Type B pancreatic cell (in vitro differentiated cells): ENCODE results near the gene CSNK1D. TPM values are rescaled to one million over a fixed set of nuclear protein-coding genes. Genes with fewer than 3 reads are reported as not detected.

Experiments used
- DNase-seq: peaks from one replicate; pipeline ENCODE4 v3.0.0; 2021; ENCODE audit warnings: mixed read lengths; ENCODE audit not compliant: unreplicated experiment; ENCODE audit errors: extremely low spot score
- H3K27ac Mint-ChIP-seq: 2 replicates; pipeline ENCODE4 v1.8.0; 2021; ENCODE audit warnings: mild to moderate bottlenecking, mixed read lengths
- H3K27me3 Mint-ChIP-seq: 2 replicates; pipeline ENCODE4 v1.8.0; 2021; ENCODE audit warnings: mixed read lengths
- H3K36me3 Mint-ChIP-seq: 2 replicates; pipeline ENCODE4 v1.8.0; 2021; ENCODE audit warnings: mixed read lengths
- H3K4me1 Mint-ChIP-seq: one replicate; pipeline ENCODE4 v1.8.0; 2021; ENCODE audit warnings: mixed read lengths; ENCODE audit not compliant: unreplicated experiment
- H3K4me3 Mint-ChIP-seq: 2 replicates; pipeline ENCODE4 v1.8.0; 2021; ENCODE audit warnings: mild to moderate bottlenecking, mixed read lengths
- H3K9me3 Mint-ChIP-seq: 2 replicates; pipeline ENCODE4 v1.8.0; 2021; ENCODE audit warnings: mixed read lengths
- CTCF ChIP-seq: fragments of 200-600 bp; sonication (generic); conservative IDR thresholded peaks from 2 replicates; pipeline ENCODE4 v1.5.0; 2021; ENCODE audit warnings: antibody characterized with exemption, mild to moderate bottlenecking
- total RNA-seq: library from RNA; stranded (reverse); gene quantifications from 2 replicates; pipeline ENCODE4 v1.2.1, GENCODE V29; 2021; ENCODE audit warnings: low replicate concordance

CSNK1D gene
- total RNA-seq, 1 donor from 2014 or later, result 176 TPM

GRCh38 chr17:82218349-82219075, 55.0 kb downstream of the CSNK1D start:
- no peak overlapping the region for H3K27ac Mint-ChIP-seq
- no peaks in the 10 kb centered on the region for H3K9me3 Mint-ChIP-seq
- H3K27me3 Mint-ChIP-seq, result peaks cover 4% of the 10 kb centered on the region
- TF ChIP-seq CTCF, result no peak
- H3K36me3 Mint-ChIP-seq, result no peaks in the 10 kb centered on the region
- H3K4me3 Mint-ChIP-seq, result no peak overlapping the region
- no peaks in the 10 kb centered on the region for H3K4me1 Mint-ChIP-seq
- DNase-seq, result no peak

DNA sequence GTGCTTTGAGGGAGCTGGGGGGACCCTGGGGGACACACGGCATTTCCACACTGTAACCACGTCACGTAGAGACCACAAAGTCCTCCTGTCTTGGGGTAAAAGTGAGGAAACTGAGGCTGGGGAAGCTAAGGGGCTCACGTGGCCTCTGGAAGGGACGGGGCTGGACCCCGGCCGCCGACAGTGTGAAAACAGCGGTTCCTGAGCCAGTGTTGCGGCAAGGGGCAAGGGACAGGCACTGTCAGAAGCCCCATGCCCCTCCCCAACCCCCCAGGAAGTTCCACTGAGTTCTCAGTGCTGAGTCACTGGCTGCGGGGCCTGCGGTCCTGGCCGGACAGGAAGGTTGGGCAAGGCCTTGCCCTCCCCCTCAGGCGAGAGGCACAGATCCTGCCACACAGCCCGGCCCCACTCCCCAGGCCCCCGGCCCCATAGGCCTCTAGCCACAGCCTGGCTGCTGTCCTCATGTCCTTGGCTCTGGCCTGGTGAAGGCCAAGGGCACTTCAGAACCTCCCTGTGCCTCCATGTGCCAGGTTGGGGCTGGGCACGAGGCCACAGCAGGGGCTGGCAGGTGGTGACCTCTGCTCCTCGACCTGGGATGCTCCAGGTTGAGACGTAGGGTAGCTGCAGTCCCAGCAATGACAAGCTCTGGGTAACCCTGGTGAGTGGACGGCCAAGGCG, 55.8 kb downstream of the CSNK1D start:
- Mint-ChIP-seq H3K4me3 (no peak overlapping the region), H3K36me3 (no peaks in the 10 kb centered on the region), H3K9me3 (no peaks in the 10 kb centered on the region), H3K4me1 (no peaks in the 10 kb centered on the region), H3K27ac (no peak overlapping the region), H3K27me3 (peaks cover 4% of the 10 kb centered on the region)
- no peak for TF ChIP-seq CTCF
- DNase-seq, result no peak

DNA sequence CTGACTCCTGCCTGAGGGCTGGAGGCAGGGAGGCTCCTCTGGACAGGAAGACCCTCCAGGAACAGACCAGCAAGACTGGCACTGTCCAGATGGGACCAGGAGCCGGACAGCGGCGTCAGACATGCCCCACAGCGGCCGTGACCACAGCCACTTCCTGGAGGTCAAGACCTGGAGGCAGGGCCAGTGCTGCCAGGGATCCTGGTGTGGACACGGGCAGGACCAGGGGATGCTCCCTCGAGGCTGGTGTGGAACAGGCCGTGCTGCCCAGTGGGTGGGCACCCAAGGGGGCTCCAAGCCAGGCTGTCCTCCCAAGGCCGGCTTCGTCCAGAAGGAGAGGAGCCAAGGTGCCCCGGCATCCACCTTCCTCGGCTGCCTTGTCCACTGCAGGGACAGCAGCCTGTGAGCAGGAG, 56.4 kb downstream of the CSNK1D start:
- no peak for DNase-seq
- Mint-ChIP-seq H3K9me3 (no peaks in the 10 kb centered on the region), H3K4me1 (no peaks in the 10 kb centered on the region), H3K4me3 (no peak overlapping the region), H3K36me3 (no peaks in the 10 kb centered on the region), H3K27ac (no peak overlapping the region), H3K27me3 (peaks cover 4% of the 10 kb centered on the region)
- no peak for TF ChIP-seq CTCF

GRCh38 chr17:82216301-82217119, 57.0 kb downstream of the CSNK1D start:
- H3K9me3 Mint-ChIP-seq, result no peaks in the 10 kb centered on the region
- H3K4me3 Mint-ChIP-seq, result no peak overlapping the region
- no peaks in the 10 kb centered on the region for H3K4me1 Mint-ChIP-seq
- no peaks in the 10 kb centered on the region for H3K36me3 Mint-ChIP-seq
- DNase-seq, result no peak
- H3K27ac Mint-ChIP-seq, result peak overlapping the region; percentile 39
- peaks cover 3% of the 10 kb centered on the region for H3K27me3 Mint-ChIP-seq
- TF ChIP-seq CTCF, result no peak

GRCh38 chr17:82215972-82216300, 57.6 kb downstream of the CSNK1D start:
- H3K36me3 Mint-ChIP-seq, result no peaks in the 10 kb centered on the region

More at GRCh38 chr17:82215972-82216300, 57.6 kb downstream of the CSNK1D start:
- no peak for DNase-seq
- no peaks in the 10 kb centered on the region for H3K4me1 Mint-ChIP-seq
- TF ChIP-seq CTCF, result no peak
- no peaks in the 10 kb centered on the region for H3K9me3 Mint-ChIP-seq
- H3K27me3 Mint-ChIP-seq, result no peaks in the 10 kb centered on the region
- H3K27ac Mint-ChIP-seq, result peak overlapping the region; percentile 39
- H3K4me3 Mint-ChIP-seq, result no peak overlapping the region
